NT2/D1 (cell line): ENCODE results near the gene NOVA1.

Experiments
- DNase-seq: peaks from one replicate; pipeline ENCODE4 v3.0.0-alpha.2; 2011; ENCODE audit warnings: low read depth, low spot score
- H3K27me3 ChIP-seq: 2 replicates; pipeline ENCODE4 v1.6.0; 2011; ENCODE audit warnings: mild to moderate bottlenecking; ENCODE audit not compliant: insufficient read length, insufficient read depth
- H3K36me3 ChIP-seq: 2 replicates; pipeline ENCODE4 v1.6.1; 2011; ENCODE audit warnings: mild to moderate bottlenecking, low read length, mixed read lengths; ENCODE audit not compliant: insufficient read depth, insufficient read length
- H3K4me1 ChIP-seq: 2 replicates; pipeline ENCODE4 v1.5.1; 2011; ENCODE audit not compliant: insufficient read depth, insufficient read length
- H3K4me3 ChIP-seq: 2 replicates; pipeline ENCODE4 v1.5.1; 2011; ENCODE audit warnings: low read depth; ENCODE audit not compliant: insufficient read length
- H3K9ac ChIP-seq: 2 replicates; pipeline ENCODE4 v1.6.0; 2011; ENCODE audit warnings: low read depth; ENCODE audit not compliant: insufficient read length
- H3K9me3 ChIP-seq: 2 replicates; pipeline ENCODE4 v1.5.1; 2011; ENCODE audit warnings: mild to moderate bottlenecking, low read length; ENCODE audit not compliant: insufficient read depth
- SUZ12 ChIP-seq: IDR thresholded peaks from 2 replicates; pipeline ENCODE4 v1.6.1; 2011; ENCODE audit not compliant: insufficient read length, insufficient read depth; ENCODE audit errors: extremely low read depth
- YY1 ChIP-seq: IDR thresholded peaks from 2 replicates; pipeline ENCODE4 v1.6.1; 2011; ENCODE audit not compliant: insufficient read length, insufficient read depth
- ZNF274 ChIP-seq: IDR thresholded peaks from 2 replicates; pipeline ENCODE4 v1.6.1; 2011; ENCODE audit warnings: mild to moderate bottlenecking, low read depth, low read length

Gene NOVA1

DNA sequence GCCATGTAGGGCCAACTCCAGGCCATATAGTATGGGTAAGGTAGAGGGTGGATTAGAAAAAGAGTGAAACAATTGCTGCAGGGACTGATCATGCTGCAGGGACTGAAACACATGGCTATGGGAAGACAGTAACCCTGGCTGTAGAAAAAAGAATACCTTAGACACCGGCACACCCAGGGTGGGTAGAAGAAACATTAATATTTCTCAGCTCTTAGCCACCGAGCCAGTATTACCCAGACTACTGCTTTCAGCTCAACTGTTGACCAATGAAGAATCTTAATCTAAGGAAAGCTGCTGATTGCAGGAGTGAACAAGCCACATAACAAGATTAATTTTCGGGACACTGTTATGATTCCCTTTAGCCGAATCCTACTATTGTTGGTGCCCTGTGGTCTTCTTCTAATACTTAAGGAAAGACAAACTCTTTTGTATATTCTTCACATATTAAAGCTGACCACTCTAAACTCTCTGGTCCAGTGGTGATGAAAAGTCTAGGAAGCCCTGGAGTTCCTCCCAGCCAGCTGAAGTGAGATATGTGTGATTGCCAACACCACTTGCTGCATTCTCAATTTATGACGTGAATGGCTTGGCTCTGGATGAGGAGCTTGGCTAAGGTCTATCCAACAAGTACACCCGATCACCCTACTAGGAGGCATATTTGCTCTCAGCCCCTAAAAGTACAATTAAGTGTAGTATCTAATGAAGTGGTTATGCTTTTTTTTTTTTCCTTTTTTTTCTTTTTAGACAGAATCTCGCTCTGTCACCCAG is 69.2 kb downstream of the NOVA1 start:
- H3K27me3 ChIP-seq: no peaks in the 10 kb centered on the region
- no peak for DNase-seq
- no peaks in the 10 kb centered on the region for H3K36me3 ChIP-seq
- no peak overlapping the region for H3K9ac ChIP-seq
- H3K4me1 ChIP-seq: no peaks in the 10 kb centered on the region
- H3K9me3 ChIP-seq: no peaks in the 10 kb centered on the region
- TF ChIP-seq SUZ12 (no peak), ZNF274 (no peak), YY1 (no peak)
- no peak overlapping the region for H3K4me3 ChIP-seq

DNA sequence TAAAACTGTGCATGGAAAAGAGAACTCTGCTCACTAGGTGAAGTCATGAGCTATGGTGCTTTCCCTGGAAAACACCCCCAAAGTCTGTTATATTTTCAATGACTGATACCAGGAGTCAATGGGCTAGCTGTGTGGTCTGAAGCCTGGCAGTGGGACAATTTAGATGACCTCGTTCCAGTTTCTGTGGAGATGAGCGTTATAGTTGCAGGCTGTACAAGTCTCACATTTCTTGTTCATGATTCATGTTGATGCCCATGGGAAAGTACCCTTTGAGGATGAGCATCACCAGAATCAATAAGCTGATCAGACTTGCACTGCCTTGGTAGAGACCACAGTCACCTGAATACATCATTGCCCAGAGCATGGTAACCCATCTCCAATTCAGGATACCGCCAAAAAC is 70.7 kb downstream of the NOVA1 start:
- Histone ChIP-seq H3K4me3 (no peak overlapping the region), H3K9me3 (no peaks in the 10 kb centered on the region), H3K27me3 (no peaks in the 10 kb centered on the region), H3K9ac (no peak overlapping the region), H3K36me3 (no peaks in the 10 kb centered on the region), H3K4me1 (no peaks in the 10 kb centered on the region)
- DNase-seq: no peak
- TF ChIP-seq YY1: no peak
- no peak for TF ChIP-seq ZNF274
- TF ChIP-seq SUZ12: no peak

DNA sequence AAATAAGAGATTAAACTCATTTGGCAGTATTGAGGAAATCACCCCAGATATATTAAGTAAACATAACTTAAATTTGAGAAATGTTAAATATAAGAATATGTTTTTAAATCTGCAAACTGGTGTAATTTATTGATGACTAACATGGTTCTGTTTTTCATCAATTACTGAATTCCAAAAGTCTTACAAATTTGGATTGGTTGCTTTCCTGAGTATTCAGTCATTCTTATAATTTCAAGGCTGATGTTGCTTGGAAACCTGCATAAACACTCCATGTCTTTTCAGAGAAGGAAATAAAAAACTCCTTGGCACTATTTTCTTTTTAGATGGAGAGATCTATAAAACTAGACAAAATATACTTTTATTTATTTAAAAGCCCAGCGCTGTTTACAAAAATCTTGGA is 71.7 kb downstream of the NOVA1 start:
- H3K9ac ChIP-seq: no peak overlapping the region
- no peak overlapping the region for H3K4me3 ChIP-seq
- no peaks in the 10 kb centered on the region for H3K9me3 ChIP-seq
- H3K4me1 ChIP-seq: no peaks in the 10 kb centered on the region
- TF ChIP-seq SUZ12: no peak
- TF ChIP-seq ZNF274: no peak
- TF ChIP-seq YY1: no peak
- no peaks in the 10 kb centered on the region for H3K36me3 ChIP-seq
- no peaks in the 10 kb centered on the region for H3K27me3 ChIP-seq
- no peak for DNase-seq

DNA sequence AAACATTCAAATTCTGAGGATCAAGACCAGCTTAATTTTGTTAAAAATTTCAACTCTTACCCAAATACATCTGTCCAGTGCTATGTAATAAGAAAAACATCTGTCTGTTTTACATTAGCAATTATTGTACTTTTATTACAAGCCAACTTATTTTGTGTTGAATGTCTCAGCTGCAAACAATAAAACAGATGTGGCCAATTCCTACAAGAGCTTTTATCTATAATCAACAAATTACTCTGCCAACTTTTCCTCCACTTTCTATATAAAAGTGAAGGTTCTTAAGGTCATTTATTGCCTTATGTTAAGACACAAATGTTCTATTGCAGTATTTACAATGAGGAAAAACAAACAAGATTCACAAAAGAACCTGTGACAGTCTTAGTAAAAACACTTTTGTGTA is 72.7 kb downstream of the NOVA1 start:
- Histone ChIP-seq H3K9ac (no peak overlapping the region), H3K4me1 (no peaks in the 10 kb centered on the region), H3K9me3 (no peaks in the 10 kb centered on the region), H3K4me3 (no peak overlapping the region), H3K27me3 (no peaks in the 10 kb centered on the region), H3K36me3 (no peaks in the 10 kb centered on the region)
- DNase-seq: no peak
- no peak for TF ChIP-seq YY1
- TF ChIP-seq ZNF274: no peak
- no peak for TF ChIP-seq SUZ12

DNA sequence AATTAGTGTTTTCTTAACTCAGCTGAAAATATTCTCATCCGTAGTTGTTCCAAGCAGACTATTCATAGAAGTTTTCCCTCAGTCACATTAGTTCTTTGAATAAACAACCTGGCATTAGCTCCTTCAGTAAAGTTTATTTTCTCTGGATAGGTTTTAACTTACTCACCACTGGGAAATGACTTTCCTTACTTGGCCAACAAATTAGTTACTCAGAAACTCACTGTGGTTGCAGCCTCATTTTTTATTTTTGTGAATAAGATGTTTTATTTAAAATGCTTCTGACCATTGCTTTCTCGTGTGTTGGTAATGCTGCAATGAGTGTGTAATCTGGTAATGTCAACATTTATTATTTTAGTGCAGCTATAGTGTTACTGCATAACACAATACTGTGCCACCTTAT is 74.9 kb downstream of the NOVA1 start:
- H3K9ac ChIP-seq: no peak overlapping the region
- H3K4me3 ChIP-seq: no peak overlapping the region
- no peaks in the 10 kb centered on the region for H3K36me3 ChIP-seq
- TF ChIP-seq ZNF274 (no peak), YY1 (no peak), SUZ12 (no peak)
- DNase-seq: no peak
- no peaks in the 10 kb centered on the region for H3K9me3 ChIP-seq
- no peaks in the 10 kb centered on the region for H3K27me3 ChIP-seq
- no peaks in the 10 kb centered on the region for H3K4me1 ChIP-seq

DNA sequence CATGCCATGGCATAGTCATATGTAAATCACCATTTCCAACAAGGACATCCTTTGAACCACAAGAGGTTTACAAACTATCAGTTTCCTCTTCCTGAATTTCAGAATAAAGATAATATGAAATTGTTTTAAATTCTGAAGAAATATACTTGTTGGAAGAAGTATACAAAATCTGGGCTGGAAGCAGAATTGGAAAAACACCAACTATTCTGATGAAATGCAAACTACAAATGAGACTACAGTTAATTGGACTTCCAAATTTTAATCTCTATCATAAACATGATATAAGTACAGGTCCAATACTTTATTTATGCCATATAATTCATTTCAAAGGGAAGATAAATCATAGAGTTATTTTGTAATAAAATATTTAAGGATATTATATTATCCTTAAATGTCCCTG is 80.1 kb downstream of the NOVA1 start:
- no peaks in the 10 kb centered on the region for H3K9me3 ChIP-seq
- H3K4me1 ChIP-seq: no peaks in the 10 kb centered on the region
- TF ChIP-seq YY1 (no peak), ZNF274 (no peak), SUZ12 (no peak)
- H3K4me3 ChIP-seq: no peak overlapping the region
- no peak overlapping the region for H3K9ac ChIP-seq
- H3K36me3 ChIP-seq: no peaks in the 10 kb centered on the region
- no peak for DNase-seq
- no peaks in the 10 kb centered on the region for H3K27me3 ChIP-seq

DNA sequence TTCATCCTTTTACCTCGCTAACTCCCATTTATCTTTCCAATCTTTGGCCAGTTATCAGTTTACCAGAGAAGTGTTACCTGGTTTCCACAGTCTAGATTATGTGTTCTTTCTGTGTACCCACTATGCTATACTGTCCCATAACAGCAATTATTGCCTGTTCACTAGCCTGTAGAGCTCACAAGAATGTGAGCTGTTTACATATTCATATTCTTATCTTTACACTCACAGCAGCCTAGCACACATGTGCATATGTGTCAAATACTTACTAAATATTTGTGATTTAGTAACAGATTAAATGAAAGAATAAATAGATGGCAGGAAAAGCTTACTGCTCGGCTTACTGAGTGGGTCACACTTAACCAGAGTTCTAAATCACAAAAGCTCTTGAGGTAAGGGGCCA is 97.8 kb downstream of the NOVA1 start:
- TF ChIP-seq SUZ12 (no peak), ZNF274 (no peak), YY1 (no peak)
- no peaks in the 10 kb centered on the region for H3K4me1 ChIP-seq
- no peaks in the 10 kb centered on the region for H3K27me3 ChIP-seq
- no peak overlapping the region for H3K9ac ChIP-seq
- H3K4me3 ChIP-seq: no peak overlapping the region
- DNase-seq: no peak
- H3K9me3 ChIP-seq: no peaks in the 10 kb centered on the region
- no peaks in the 10 kb centered on the region for H3K36me3 ChIP-seq
